ENCODE results near the gene ZFAND3.

The ZFAND3 gene

DNA sequence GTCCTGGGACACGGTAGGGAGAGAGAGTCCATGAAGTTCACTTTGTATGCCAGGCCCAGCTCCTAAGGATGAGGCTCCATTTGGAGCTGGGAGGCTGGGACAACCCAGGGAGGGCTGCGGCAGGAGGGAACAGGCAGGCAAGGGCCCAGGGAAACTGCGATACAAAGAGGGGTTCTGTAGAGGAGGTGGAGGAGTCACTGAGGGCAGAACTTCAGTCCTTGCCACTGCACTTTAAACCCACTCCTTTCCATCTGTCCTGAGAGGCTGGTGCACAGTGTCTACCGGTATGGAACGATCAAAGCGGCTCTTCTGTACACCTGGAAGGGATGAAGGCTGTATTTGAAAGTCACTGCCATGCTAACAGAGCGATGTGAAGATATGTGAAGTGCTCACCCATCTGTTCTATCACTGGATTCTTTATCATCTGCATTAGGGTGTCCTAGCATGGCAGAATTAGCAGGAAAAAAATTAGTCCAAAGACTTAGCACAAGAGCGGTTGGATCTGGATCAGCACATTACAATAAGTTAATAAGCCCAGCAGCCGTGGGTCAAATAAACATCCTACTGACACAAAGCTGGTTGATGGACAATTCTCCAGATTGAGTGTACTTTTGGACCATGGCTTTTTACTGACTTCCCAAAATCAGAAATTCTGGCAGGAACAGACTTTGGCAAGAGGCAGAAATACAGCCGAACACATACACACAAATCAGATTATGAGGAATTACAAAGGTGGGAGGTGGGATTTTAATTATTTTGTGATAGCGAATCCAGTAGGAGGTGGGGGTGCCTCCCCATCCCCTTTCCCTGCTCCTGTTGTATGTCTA, 20.9 kb upstream of the ZFAND3 start:
- DNase-seq: no peak

DNA sequence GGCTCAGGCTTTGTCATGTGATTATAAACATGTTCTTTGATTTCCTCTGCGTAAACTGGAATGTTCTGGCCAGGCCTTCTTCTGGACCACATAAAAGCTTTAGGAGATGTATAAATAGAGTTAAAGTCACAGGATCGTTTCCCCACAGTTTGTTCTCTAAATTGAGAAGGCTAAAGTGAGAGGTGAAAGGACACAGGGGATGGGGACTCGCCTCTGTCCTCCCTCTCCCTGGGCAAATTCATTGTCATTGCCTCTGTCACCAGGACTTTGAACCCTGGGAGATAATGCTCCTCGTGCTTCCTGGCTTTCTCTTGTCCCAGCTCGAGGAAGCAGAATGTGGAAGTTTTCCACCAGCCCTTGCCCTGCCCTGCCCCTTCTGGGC, 20.3 kb upstream of the ZFAND3 start:
- no peak for DNase-seq

DNA sequence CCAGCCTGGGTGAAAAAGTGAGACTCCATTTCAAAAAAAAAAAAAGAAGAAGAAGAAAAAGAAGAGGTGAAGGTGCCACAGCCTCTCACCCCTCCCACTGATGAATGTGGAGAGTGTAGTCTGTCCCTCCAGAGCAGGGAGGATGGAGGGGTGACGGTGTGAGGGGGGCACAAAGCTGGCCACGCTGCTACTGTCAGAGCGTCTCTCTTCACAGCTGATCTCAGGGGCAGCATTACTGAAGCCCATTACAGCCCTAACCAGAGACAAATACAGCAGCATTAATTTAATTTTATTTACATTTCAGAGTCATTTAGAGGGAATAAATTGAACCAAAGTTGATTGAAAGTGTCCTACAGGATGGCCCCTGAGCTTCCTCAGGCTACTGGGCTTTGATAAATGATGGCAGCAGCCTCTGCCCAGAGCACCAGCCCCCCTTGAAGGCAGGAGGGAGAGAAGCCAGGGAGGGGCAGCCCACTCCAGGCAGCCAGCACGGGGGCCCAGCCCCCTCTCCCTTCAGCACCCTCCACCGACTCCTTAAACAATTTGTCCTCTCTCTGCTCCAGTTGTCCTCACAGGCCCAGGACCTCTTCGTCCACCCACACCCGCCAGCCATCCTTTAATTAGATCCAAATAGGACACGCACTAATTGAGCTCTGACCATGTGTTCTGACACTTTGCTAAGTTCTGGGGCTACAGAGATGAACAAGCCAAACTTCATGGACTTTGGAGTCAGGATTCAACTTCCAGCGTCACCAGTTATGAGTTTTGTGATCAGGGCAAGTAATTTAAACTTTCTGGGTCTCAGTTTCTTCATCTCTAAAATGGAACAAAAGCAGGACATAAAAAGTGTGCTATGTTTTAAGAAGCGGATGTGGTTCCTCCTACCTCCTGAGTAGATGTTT, 18.6 kb upstream of the ZFAND3 start:
- DNase-seq: no peak

DNA sequence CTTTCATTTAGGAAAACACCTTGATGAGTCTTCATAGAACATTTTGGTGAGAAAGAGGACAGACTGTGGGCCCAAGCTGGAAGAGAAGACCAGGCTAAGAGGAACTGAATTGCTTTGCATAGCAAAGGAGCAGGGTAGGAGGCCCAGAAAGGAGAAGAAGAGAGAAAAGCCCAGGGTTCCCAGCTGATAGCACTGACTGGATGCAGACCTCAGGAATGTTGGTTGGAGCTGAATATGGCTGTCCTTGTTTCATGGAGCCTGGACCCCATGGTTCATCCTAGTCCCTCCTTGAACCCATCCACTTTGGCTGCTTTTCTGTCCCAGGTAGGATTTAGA, 18.0 kb upstream of the ZFAND3 start:
- DNase-seq: no peak

DNA sequence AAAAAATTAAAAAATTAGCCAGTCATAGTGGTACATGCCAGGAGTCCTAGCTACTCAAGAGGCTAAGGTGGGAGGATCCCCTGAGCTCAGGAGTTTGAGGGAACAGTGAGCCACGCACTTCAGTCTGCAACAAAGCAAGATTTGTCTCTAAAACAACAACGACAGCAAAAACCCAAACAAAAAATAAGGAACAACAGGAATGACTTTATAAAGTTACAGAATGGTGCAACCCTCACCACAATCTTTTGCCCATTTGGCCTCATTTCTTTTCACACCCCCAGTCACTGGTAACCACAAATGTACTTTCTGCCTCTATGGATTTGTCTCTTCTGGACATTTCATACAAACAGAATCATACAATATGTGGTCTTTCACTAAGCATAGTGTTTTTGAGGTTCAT, 16.7 kb upstream of the ZFAND3 start:
- DNase-seq: no peak

DNA sequence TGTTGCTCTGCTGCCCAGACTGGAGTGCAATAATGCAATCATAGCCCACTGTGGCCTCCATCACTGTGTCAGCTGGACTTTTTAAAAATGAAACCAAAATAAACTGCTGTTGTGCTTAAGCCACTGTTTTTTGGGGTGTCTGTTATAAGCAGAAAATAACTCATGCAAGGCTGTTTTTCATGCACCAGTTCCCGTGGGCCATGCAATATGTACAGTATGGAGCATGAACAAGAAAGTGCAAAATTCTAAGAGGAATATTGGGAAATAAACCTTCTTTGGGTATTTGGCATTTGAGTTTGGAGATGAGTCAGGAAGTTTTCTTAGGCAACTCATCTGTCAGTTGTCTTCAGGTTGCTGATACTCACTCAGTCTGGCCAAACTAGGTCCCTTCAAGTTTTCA, 14.9 kb upstream of the ZFAND3 start:
- DNase-seq: no peak

DNA sequence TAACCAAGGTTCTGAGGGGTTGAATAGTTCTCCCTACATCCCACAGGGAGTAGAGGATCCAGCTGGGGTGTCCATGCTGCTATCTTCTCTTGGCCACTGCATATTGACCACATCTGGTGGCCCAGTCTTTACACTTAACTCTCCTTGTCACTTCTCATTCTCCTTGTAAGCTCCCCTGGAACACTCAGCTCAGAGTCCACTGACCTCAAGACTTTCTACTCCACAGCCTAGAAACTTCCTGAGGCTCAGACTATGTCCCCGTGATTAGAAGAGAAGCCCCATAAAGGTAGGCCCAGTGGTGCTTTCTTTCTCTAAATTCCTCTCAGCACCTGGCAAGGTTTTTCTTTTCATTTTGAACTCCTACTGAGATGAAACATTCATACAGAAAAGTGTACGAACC, 13.3 kb upstream of the ZFAND3 start:
- DNase-seq: no peak

DNA sequence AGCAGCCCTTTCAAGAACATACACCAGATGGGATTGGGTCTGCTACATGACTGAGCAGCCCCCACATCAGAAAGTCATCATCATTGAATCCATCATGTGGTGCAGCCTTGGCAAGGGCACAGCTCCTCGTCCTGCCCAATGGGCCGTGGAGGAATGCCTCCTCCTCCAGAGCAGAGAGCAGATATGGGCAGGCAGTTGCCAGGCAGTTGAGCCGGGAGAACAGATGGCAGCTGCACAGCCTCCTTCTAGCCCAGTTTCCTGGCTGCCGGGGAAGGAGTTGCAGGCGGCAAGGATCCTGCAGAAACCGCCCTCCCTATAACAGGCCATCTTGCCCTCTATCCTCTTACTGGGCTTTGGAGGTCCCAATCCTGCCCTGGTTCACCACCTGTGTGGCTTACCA, 11.9 kb upstream of the ZFAND3 start:
- DNase-seq: no peak

DNA sequence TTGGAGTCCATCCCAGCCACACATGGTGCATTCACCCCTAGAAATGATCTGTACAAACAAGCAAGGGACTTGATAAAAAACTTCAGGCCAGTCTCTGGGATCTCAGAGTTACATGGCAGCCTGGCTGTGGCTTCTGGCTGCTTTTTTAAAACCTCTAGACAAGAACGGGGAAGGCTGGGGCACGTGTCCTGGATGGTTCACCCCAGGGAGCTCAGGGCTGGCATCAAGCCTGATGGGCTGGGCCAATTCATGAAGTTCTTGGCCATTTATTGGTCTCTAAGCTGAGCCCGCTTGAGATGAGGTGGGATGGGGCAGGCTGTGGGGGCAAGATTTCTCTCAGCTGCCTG, 10.4 kb upstream of the ZFAND3 start:
- DNase-seq: no peak

DNA sequence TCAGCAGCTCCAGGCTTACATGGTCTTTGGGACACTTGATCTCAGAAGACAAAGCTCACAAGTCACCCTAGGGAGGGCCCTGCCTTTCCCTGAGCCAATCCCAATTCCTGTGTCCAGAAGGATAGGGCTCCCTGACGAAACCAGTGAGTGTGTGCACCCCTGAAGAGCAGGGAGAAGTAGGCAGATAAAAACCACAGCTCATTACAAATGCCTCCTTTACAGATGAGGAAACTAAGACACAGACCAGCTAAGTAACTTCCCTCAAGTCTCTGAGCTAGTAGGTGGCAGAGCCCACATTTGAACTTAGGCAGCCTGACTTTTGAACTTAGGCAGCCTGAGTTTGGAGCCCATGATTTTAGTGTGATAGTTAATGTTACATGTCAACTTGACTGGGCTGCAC, 6.7 kb upstream of the ZFAND3 start:
- DNase-seq: no peak

DNA sequence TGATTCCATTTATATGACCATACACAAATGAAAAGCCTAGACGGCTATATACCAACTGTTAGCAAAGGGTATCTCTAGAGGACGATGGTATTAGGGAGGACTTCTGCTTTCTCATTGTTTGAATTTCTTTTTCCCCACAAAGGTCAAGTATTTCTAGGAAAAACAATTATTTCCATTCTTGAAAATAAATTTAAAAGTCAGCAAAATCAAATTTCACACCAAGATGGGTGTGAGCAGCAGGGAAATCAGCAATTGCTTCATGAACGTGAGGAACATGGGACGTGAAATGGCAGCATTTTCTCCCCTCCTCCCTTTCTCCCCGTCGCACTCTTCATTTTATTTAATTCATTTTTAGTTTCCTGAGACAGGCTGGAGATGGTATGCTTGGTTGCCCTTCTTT, 5.2 kb upstream of the ZFAND3 start:
- DNase-seq: no peak

DNA sequence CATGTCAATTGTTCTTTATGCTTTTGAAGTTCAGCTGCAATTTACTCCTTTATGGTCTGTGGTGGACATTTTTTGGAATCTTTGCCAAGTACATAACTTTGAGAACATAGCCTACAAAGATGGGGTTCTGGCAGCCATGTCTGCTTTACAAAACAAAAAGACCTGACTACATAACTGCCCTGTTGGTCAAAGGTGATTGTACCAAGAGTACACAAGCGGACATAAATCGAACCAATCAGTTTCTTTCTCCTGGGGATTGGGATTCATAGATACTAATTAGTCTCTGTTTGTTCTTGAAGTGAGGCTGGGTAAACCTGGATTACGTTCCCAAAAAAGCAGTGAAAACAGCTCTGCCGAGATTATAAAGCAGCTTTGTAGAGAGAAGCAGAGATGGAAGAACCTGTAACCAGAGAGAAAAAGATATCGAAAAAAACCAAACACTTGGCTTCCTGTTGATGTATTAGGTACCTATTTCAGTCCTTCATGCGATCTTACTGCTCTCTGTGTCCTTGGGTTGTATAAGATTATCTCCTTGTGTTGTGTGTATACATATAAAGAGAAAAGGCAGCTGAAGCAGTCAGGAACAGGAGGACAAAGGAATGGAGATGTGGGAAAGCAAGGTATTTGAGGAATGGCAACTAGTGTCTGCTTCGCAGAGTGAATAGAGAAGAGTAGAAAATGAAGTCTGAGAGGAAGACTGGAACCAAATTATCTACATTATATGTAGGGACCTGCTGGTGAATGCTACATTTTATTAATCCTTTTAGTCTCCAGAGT, 2.7 kb upstream of the ZFAND3 start:
- DNase-seq: no peak

DNA sequence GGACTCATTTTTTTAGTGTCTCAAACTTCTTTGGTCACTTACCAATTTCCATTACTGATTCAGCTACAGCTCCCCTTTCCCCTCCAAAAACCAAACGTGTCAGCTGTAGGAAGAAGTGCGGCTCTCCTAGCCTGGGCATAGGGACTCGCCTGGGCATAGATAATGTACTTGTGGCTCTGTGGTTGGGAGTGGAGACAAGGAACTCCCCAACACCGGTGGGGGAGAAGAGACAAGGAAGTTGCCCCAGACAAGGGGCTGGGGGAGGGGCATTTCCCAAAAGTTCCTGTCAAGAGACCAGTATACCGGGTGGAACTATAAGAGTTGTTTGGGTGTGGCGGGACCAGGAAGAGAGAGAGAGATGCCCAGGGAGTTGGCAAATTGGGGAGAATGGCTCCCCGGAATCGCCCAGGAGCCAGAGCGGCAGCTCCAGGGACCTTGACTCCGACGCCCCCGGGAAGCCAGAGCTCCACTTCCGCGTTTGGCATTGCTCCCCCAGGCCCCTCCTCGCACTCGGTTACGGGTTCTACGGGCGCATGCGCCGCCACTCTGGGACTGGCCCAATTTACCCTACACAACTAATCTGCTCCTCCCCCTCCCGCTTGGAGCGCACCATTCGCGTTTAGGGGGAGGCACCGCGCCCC, 871 bp upstream of the ZFAND3 start:
- DNase-seq: peak; percentile 96

DNA sequence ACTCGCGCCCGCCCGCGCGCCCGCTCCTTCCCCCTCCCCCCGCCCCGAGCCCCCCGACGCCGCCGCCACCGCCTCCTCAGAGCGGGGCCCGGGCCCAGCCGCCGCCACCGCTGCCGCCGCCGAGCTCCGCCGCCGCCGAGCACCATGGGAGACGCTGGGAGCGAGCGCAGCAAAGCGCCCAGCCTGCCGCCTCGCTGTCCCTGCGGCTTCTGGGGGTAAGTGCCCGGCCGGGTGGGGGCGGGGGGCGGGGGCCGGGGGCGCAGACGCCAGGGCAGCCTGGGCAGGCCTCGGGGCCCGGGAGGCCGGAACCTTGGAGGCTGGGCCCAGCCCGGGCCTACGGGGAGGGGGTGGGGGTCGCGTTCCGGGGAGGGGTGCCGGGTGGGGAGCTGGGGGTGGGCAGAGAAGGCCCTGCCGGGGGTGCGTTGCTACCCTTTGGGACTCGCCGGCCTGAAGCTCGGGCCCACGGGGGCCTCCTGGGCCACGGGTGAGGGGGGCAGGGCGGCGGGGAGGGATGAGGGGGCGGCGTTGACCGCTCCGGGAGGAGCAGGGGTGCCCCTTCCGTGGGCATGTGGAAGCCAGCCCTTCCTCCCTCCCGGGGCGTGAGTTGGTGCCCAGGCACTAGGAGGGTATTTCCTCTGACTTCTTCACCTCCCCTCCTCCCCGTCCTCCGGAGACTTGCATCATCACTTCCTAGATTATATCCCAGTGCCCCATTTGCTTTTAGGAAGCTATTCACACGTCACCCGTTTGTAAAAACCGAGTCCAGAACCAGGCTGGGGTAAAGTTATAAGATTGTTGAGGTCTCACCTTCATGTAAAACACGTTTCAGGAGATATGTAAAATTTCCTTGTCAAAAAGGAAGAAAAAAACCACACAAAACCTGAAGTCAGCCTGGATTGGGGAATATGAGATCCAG, 533 bp downstream of the ZFAND3 start:
- peak; percentile 66 for DNase-seq

DNA sequence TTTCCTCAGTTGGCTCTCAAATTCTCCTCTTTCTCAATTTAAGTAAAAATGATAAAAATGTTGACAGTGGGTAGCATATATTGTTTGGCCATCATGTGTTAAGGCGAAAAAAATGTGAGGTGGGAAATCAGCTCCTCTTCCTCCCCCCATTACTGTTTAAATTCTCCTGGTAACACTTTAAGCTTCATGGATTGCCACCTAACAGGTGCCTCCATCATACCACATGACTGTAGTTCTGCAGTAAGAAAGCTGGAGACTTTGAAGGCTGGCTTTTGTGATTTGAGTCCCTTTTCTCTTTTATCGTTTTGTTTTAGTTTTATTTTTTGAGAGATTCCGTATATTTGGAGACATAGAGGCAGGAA, 1.2 kb downstream of the ZFAND3 start:
- no peak for DNase-seq

DNA sequence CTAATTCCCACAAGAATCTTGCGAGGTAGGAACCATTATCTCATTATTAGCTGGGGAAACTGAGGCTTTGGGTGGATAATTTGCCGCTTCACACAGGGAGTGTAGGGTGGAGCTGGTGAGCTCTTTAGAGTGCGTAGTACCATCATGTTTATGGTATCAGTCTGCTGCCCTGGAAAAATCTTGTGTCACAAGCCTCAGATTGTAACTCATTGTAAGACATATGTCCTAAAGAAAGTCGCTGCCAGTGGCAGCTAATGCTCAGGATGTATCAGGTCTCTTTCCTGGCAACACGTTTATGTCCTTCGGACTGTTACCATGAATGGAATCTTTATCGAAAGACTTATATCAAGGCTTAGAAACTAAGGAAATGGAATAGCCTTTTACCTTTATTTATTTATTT, 1.9 kb downstream of the ZFAND3 start:
- no peak for DNase-seq

DNA sequence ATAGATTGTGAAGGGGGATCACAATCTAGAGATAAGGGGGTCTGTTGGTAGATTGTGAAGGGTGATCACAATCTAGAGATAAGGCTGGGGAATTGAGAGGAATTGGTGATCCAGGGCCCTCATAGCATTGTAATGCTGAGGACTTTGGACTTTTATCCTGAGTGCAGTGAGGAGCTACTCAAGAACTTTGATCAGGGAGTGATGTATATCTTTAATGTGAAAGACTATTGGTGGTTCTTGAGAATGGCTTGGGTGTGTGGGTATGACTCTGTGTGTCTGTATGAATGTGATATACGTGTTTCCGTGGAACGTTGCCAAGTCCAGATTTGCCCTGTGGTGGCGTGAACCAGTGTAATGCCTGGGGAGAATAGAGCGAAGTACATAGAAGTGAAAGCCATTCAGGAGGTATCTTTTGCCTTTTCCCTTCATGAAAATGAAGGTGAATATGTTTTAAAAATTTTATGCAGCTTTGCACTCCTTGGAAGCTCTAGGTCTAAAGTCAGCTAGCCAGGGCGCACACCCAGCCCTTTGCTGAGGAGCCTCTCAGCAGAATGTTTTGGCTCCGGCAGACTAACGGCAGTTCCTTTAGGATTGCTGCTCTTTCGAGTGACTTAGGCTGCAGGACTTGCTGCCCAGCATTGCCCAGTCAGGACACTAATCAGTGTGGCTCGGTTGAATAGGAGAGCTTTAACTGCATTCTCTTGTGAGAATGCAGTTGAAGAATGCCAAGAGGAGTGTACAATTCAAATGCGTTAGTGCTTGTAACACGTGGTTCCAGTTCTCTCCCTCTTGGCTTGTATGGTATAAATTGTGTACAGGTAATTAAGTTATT, 3.5 kb downstream of the ZFAND3 start:
- DNase-seq: peak; percentile 74

DNA sequence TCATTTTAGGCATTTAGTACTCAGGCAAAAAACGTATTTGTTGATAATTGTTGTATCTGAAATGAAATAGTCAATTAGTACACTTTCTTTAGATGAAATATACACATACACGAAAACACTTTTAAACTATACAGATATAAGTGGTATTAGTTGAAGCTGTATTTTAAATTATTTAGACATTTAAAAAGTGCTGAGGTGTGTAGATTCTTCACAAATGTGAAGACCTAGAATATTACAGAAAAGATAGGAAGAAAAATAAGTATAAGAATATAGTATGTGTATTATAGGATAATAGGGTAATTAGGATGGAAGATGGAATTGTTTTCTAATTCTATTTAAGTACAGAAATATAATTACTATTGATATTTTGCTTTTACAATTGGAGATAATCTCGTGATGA, 4.6 kb downstream of the ZFAND3 start:
- DNase-seq: no peak

DNA sequence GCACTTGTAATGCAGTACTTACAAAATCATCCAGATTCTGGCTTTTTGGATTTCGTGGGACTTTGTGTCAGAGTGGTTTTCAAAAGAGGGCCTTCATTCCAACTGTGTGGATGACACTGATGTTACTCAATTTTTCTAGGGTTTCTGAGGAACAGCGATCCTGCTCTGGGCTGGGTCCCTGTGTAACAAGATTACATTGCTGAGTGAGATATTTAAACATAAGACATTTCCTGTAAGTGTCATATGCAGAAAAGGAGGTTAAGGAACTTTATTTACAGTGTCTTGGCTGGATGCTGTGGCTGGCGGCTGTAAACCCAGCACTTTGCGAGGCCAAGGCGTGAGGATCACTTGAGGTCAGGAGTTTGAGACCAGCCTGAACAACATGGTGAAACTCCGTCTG, 6.7 kb downstream of the ZFAND3 start:
- no peak for DNase-seq

DNA sequence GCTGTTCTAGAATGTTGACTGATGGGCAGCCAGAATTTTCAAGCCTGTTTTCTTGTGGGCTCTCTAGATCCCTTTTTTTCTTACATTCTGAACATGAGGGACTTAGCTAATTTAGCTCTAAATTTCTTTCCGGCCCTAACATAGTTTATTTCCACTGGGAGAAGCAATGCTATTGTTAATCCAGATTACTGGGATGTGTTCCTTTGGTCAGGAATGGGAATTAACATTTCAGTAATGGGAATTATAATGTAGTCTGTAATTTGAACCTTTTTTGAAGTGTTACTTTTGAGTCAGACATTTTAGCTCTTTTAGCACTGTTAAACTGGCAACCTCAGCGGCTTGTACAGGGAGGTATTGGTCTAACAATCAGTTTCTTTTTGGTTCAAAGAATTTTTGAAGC, 7.5 kb downstream of the ZFAND3 start:
- no peak for DNase-seq

DNA sequence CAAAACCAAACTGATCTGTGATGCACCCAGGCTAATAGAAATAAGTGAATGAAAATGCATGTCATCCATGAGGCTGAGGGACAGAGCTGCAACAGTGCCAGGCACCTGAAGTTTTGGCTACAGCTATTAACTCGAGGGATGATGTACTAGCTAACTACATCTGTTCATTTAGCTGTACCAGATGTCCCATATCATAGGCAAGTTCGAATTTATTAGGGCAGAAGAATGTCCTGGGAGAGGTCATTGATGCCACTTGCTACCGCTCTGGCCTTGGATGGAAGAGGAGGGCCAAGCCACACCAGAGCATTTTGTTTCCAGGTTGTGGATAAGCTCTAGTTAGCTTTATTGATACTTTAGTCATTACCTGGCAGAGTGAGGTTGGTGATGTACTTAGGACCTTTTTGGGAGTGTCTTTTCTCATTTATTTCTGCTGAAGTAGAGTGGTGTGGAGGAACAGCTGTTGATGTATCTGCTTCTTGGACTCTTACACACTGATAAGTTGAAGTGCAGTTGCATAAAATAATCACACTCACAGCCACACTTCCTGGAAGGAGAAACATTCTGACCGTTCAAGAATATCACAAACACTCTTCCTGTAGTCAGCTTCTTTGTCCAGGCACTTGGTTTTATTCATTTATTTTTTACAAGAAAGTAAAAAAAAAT, 8.2 kb downstream of the ZFAND3 start:
- DNase-seq: no peak

Measured in stimulated activated CD8-positive, alpha-beta memory T cell treated with anti-CD3 and anti-CD28 coated beads, Interleukin-4, amount 100 ng/mL, for 48 hours (primary cell).